ENCODE results near the gene SLC17A4.

The SLC17A4 gene

DNA sequence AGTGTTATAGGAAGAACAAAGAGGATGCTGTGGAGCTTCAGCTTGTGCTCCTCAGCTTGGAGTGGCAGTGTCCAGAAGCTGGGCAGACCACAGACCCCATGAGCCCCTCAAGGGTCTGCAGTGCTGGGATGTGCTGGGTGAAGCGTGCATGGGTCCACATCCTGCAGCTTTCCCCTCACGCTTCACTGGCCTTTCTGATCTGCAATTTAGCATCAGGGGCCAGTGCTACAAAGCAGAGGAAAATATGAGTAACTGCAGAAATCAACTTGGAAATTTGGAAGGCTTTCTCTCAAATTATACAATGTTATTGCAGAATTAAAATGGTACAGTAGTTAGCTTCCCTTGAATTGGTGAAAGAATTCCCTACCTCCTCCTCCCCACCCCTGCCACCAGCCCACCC lies 10.1 kb downstream of the SLC17A4 start:
- TF ChIP-seq, protein P1, sequence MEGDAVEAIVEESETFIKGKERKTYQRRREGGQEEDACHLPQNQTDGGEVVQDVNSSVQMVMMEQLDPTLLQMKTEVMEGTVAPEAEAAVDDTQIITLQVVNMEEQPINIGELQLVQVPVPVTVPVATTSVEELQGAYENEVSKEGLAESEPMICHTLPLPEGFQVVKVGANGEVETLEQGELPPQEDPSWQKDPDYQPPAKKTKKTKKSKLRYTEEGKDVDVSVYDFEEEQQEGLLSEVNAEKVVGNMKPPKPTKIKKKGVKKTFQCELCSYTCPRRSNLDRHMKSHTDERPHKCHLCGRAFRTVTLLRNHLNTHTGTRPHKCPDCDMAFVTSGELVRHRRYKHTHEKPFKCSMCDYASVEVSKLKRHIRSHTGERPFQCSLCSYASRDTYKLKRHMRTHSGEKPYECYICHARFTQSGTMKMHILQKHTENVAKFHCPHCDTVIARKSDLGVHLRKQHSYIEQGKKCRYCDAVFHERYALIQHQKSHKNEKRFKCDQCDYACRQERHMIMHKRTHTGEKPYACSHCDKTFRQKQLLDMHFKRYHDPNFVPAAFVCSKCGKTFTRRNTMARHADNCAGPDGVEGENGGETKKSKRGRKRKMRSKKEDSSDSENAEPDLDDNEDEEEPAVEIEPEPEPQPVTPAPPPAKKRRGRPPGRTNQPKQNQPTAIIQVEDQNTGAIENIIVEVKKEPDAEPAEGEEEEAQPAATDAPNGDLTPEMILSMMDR (IDR thresholded peaks at IDR 0.05; ENCODE audit: insufficient read depth, low read depth, low read length, missing control alignments): no peak
- no peak overlapping the region for H3K4me3 ChIP-seq (ENCODE audit: low read depth, low read length)
- DNase-seq (ENCODE audit: low read depth): no peak

DNA sequence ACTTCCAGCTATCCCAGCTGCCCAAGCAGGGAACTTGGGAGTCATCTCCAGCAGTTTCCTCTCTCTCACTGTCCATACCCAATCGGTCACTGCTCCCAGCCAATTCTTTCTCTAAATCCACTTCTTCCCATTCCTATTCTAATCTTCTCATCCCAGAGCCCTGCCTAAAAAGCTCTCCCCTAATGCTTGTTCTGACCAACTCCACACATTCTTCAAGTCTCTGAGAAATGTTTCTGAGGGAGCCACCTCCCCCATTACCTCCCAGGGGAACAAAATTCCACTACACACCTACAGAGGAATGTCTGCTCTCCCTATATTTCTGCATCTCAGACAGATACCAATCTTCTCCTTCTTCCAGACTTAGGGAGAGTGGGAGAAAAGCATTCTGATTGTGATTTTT lies 14.0 kb downstream of the SLC17A4 start:
- DNase-seq (ENCODE audit: low read depth): no peak
- TF ChIP-seq, protein P1 (IDR thresholded peaks at IDR 0.05; ENCODE audit: insufficient read depth, low read depth, low read length, missing control alignments): no peak
- no peak overlapping the region for H3K4me3 ChIP-seq (ENCODE audit: low read depth, low read length)

DNA sequence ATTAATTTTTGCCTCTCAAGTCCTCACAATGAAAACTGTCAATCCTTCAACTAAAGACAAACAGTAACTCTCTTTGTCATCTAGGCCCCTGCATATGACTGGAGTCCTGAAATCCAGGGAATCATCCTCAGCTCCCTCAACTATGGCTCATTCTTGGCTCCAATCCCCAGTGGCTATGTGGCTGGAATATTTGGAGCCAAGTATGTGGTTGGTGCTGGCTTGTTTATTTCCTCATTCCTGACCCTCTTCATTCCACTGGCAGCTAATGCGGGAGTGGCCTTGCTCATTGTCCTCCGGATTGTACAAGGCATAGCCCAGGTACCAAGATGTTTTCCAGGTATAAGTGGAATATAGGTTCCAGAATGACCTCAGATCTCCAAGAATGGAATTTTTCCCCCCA lies 15.4 kb downstream of the SLC17A4 start:
- TF ChIP-seq, protein P1 (IDR thresholded peaks at IDR 0.05; ENCODE audit: insufficient read depth, low read depth, low read length, missing control alignments): no peak
- DNase-seq (ENCODE audit: low read depth): no peak
- H3K4me3 ChIP-seq (ENCODE audit: low read depth, low read length): no peak overlapping the region

DNA sequence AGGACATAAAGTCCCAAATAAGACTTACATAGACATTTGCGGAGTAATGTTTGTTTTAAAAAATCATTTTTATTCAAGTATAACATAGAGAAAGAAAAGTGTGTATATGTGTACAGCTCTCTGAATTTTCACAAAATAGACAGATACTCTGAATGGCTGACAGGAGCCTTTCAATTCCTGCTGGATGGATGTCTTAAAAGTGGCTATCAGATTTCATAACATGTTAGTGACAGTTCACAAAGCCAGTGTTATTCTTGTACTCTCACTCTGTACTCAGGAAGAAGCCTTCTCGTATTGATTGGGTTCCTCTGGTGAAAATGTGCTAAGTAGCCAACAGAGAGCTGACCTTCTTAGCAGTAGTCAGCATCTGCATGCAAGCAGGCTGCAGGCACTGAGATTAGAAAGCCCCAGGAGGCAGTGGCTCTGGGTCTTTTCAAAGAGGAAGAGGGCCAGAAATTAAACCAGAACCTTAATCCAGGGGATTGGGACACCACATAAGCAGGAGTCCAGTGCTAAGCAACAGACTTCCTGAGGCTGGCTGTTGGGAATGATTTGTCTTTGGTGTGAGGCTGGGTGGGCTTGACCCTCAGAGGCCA lies 19.7 kb downstream of the SLC17A4 start:
- no peak for DNase-seq (ENCODE audit: low read depth)
- TF ChIP-seq, protein P1 (IDR thresholded peaks at IDR 0.05; ENCODE audit: insufficient read depth, low read depth, low read length, missing control alignments): no peak
- no peak overlapping the region for H3K4me3 ChIP-seq (ENCODE audit: low read depth, low read length)

DNA sequence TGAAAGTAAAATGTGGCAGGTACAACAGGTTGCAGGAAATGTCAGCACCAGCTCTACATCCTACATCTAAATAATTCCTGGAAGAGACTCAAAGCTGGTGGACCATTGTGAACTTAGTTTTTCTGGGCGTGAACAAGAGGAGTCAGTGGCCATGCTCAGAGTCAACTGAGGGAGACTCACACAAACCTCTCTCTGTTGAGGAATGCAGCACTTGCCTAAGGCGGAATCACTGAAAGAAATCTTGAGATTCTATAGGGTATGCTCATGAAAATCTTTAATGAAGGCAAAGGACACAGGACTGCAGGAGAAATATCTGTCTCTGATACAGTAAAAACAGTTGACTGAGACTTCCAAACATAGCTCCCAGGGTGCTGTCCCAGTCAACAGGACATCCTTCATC lies 22.5 kb downstream of the SLC17A4 start:
- no peak for DNase-seq (ENCODE audit: low read depth)
- no peak overlapping the region for H3K4me3 ChIP-seq (ENCODE audit: low read depth, low read length)
- TF ChIP-seq, protein P1 (IDR thresholded peaks at IDR 0.05; ENCODE audit: insufficient read depth, low read depth, low read length, missing control alignments): no peak

DNA sequence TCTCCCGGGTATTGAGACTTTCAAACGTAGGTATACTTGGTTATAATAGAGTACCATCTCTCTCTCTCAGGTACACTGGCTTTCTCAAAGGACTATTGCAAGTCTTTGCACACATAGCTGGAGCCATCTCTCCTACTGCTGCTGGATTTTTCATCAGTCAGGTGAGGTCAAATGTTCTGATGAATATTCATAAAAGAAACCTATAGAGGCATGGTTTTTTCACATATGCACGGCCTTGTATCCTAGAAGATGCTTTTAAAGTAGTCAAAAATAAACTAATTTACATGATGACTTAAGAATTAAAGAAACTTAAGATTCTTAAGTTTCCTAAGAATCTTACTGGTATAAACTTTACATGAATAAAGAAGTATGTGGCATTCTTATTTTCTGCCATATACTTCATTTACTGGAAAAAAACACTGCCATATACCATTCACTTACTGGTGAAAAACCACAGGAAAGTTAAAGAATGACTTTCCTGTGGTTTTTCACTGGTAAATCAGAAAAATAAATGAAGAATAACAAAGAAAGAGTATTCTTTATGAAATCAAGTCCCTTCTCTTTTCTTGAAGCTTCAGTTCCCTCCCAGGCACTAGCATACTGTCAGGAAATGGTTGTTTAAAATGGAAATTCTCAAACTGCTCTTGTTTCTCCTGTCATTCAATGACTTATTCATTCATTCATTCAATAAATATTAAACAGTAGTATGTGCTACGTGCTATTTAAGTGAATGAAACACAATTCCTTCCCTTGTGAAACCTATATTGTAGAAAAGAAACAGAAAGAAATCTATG lies 23.5 kb downstream of the SLC17A4 start:
- TF ChIP-seq, protein P1 (IDR thresholded peaks at IDR 0.05; ENCODE audit: insufficient read depth, low read depth, low read length, missing control alignments): no peak
- no peak for DNase-seq (ENCODE audit: low read depth)
- no peak overlapping the region for H3K4me3 ChIP-seq (ENCODE audit: low read depth, low read length)

All from GM12865 (cell line).